Peyer's patch (tissue), 4 donors: ENCODE measurements around the gene ABCF1. TPM values are rescaled to one million over a fixed set of nuclear protein-coding genes. Genes with fewer than 3 reads are reported as not detected.

Experiments
- DNase-seq, 3 donors: peaks; one replicate each; pipeline ENCODE4 v3.0.0-alpha.2; 2017 to 2019
- H3K27ac ChIP-seq, 4 donors: fragments of 200-600 bp; sonication (generic); one replicate each; pipeline ENCODE4 v1.5.1; 2016 to 2019
- H3K27me3 ChIP-seq, 2 donors: fragments of 200-600 bp; sonication (generic); one replicate each; pipeline ENCODE4 v1.5.1; 2019
- H3K36me3 ChIP-seq, 3 donors: fragments of 200-600 bp; sonication (generic); one replicate each; pipeline ENCODE4 v1.5.1; 2016 to 2019
- H3K4me1 ChIP-seq, 4 donors: fragments of 200-600 bp; sonication (generic); one replicate each; pipeline ENCODE4 v1.5.1; 2016 to 2019
- H3K4me3 ChIP-seq, 4 donors: fragments of 200-600 bp; sonication (generic); 1 replicate in 3 of 4; 2 replicates in 1 of 4; pipeline ENCODE4 v1.5.1; 2016 to 2019; ENCODE audit warnings: mild to moderate bottlenecking in 1 of 4
- H3K9me3 ChIP-seq, 4 donors: fragments of 200-600 bp; sonication (generic); one replicate each; pipeline ENCODE4 v1.5.1; 2016 to 2019; ENCODE audit warnings: mild to moderate bottlenecking in 1 of 4
- POLR2A ChIP-seq, 2 donors: fragments of 450-650 bp; IDR thresholded peaks; one replicate each; pipeline ENCODE4 v1.5.1; 2017; ENCODE audit warnings: antibody characterized with exemption in 2 of 2, mild to moderate bottlenecking in 2 of 2, moderate library complexity in 2 of 2
- total RNA-seq, 4 donors: library from RNA; depleted of rRNA; stranded (reverse); fragments of >200 nt; gene quantifications; one replicate each; pipeline ENCODE4 v1.1.0, GENCODE V29; 2016
- TF ChIP-seq, protein P1 (sequence below), 6 experiments: fragments of 450-650 bp in 4 of 6; fragments of 200-600 bp in 2 of 6; sonication (generic) in 1 of 6; IDR thresholded peaks; one replicate each; pipeline ENCODE4 v1.5.1; 2017 to 2019; ENCODE audit warnings: antibody characterized with exemption in 6 of 6, mild to moderate bottlenecking in 3 of 6, moderate library complexity in 1 of 6

The ABCF1 gene
- total RNA-seq, 4 donors from 2014 or later: 38.6 to 328 (median 45.2) TPM

DNA sequence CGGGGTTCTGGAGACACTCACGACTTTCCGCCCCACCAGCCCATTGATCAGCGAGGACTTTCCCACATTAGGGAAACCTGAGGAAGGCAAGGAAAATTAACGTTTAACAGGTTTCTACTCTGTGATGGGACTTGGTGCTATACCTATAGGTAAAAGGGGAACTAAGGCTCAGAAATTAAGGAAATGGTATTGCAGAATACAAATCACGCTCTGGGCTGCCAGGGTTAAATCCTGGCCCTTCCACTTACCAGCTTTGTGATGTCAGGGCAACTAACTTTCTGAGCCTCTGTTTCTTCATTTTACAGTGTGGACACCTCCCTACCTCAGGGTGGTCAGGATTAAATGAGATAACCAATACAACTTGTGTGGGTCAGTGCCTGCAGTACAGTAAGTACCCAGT is 23.8 kb upstream of the ABCF1 start:
- no peaks in the 10 kb centered on the region for H3K9me3 ChIP-seq
- H3K27ac ChIP-seq: no peak overlapping the region
- H3K4me1 ChIP-seq: peaks cover 0 to 6% (median 2%) of the 10 kb centered on the region in 4 donors
- TF ChIP-seq, protein P1, sequence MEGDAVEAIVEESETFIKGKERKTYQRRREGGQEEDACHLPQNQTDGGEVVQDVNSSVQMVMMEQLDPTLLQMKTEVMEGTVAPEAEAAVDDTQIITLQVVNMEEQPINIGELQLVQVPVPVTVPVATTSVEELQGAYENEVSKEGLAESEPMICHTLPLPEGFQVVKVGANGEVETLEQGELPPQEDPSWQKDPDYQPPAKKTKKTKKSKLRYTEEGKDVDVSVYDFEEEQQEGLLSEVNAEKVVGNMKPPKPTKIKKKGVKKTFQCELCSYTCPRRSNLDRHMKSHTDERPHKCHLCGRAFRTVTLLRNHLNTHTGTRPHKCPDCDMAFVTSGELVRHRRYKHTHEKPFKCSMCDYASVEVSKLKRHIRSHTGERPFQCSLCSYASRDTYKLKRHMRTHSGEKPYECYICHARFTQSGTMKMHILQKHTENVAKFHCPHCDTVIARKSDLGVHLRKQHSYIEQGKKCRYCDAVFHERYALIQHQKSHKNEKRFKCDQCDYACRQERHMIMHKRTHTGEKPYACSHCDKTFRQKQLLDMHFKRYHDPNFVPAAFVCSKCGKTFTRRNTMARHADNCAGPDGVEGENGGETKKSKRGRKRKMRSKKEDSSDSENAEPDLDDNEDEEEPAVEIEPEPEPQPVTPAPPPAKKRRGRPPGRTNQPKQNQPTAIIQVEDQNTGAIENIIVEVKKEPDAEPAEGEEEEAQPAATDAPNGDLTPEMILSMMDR (IDR thresholded peaks at IDR 0.05): no peak
- no peak for TF ChIP-seq POLR2A (IDR thresholded peaks at IDR 0.05)
- no peak overlapping the region for H3K4me3 ChIP-seq
- peaks cover 0 to 53% (median 0%) of the 10 kb centered on the region in 3 donors for H3K36me3 ChIP-seq
- H3K27me3 ChIP-seq: no peaks in the 10 kb centered on the region
- DNase-seq: no peak

DNA sequence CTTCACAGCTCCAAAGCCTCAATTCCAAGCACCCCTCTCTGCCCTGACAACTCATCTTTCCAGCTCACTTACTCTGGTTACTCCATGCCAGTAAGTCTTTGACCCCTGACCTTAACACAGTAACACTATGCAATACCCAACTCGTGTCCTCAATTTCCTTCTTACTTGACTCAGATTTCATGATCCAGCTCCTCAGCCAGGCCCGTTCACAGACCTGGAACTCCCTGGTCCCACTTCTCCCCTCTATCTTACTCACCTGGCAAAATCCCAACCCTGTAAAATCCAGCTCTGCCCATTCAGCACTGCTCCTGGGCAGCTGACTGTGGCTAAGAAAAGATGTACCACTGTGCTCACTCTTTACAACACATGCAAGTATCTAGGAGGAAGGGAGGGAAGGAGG is 22.9 kb upstream of the ABCF1 start:
- H3K36me3 ChIP-seq: peaks cover 0 to 62% (median 0%) of the 10 kb centered on the region in 3 donors
- no peak for TF ChIP-seq POLR2A (IDR thresholded peaks at IDR 0.05)
- TF ChIP-seq, protein P1 (IDR thresholded peaks at IDR 0.05): no peak
- no peaks in the 10 kb centered on the region for H3K27me3 ChIP-seq
- H3K4me1 ChIP-seq: no peaks in the 10 kb centered on the region
- H3K4me3 ChIP-seq: no peak overlapping the region
- H3K27ac ChIP-seq: no peak overlapping the region
- H3K9me3 ChIP-seq: no peaks in the 10 kb centered on the region
- DNase-seq: no peak

DNA sequence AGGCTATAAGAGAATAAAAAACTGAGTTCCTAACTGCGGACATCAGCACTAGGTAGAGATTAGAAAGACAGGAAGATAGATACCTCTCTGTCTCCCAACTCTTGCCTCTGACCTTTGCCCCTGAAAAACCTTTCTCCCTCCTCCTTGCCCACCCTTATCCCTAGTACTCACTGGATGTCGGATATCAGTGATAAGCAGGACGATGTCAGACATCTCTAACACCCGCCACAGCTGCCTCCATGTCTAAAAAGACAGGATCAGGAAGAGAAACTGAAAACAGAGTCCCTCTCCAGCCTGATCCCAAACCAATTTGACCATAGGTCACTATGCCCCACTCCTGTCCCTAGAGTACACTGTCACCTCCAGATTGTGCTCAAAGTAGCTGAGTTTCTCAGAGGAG is 16.8 kb upstream of the ABCF1 start:
- TF ChIP-seq, protein P1 (IDR thresholded peaks at IDR 0.05): no peak
- no peak for TF ChIP-seq POLR2A (IDR thresholded peaks at IDR 0.05)
- H3K9me3 ChIP-seq: no peaks in the 10 kb centered on the region
- H3K27ac ChIP-seq: no peak overlapping the region
- no peak overlapping the region for H3K4me3 ChIP-seq
- DNase-seq: no peak
- H3K36me3 ChIP-seq: peaks cover 0 to 39% (median 0%) of the 10 kb centered on the region in 3 donors
- peaks cover 4 to 20% (median 8%) of the 10 kb centered on the region in 4 donors for H3K4me1 ChIP-seq
- H3K27me3 ChIP-seq: no peaks in the 10 kb centered on the region

DNA sequence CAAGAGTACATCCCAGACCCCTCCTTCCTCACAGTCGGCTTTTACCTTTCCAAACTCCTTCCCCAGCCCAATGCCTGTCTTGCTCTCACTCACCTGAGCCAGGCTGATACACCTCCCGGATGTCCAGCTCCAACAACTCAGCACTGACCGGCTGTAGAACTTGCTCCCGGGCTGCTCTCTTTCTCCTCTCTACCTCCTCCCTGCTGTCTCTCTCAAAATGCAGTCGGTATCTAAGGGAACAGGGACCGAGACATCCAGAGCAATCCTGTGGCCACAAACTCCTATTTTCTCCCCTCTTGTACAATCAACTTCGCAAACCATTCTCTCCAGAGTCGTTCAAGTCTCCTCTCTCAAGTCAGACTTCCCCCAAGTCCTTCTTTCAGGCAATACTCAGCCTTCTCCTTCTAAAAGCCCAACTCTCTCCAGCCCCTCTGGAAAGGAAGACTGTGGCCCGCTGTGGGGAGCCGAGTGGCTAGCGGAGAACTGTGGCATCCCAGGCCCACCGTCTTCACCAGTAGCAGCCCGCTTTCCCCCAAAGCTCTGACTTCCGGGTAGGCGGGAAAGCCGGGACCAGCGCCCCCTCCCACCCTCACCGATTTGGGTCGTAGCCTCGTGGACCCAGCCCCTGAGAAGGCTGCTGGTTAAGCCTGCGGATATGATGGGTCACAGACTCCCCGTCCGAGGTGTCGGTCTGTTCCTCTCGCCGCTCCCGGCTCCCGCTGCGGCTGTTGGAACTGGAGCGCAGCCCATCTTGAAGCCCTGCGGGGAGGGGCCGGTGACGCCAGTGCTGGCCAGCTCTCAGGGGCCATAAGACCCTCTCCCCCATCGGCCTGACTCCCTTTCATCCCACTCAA is 16.1 kb upstream of the ABCF1 start:
- Histone ChIP-seq H3K36me3 (peaks cover 0 to 38% (median 0%) of the 10 kb centered on the region in 3 donors), H3K27ac (peak overlapping the region; percentile 97 to 99 (median 98)), H3K4me3 (peak overlapping the region; percentile 80 to 96 (median 94)), H3K9me3 (no peaks in the 10 kb centered on the region), H3K27me3 (no peaks in the 10 kb centered on the region), H3K4me1 (peaks cover 4 to 20% (median 8%) of the 10 kb centered on the region in 4 donors)
- DNase-seq: peak; percentile 33 to 61 (median 61)
- no peak for TF ChIP-seq POLR2A (IDR thresholded peaks at IDR 0.05)
- TF ChIP-seq, protein P1 (IDR thresholded peaks at IDR 0.05): no peak

DNA sequence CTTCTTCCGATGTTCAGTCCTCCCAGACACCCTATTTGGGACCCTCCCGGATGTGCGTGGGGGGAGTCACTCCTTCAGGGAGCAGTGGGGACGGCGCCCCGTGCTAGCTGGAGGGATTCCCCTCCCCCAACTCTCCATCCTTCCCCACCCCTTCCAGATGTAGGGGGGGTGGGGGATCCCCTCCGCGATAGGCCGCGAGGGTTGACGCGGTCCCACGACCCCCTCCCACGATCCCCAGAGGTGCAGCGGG is 15.5 kb upstream of the ABCF1 start:
- H3K9me3 ChIP-seq: no peaks in the 10 kb centered on the region
- H3K27ac ChIP-seq: peak overlapping the region; percentile 97 to 99 (median 98)
- no peaks in the 10 kb centered on the region for H3K27me3 ChIP-seq
- peaks cover 0 to 33% (median 0%) of the 10 kb centered on the region in 3 donors for H3K36me3 ChIP-seq
- peak overlapping the region; percentile 80 to 96 (median 94) for H3K4me3 ChIP-seq
- TF ChIP-seq, protein P1 (IDR thresholded peaks at IDR 0.05): no peak
- TF ChIP-seq POLR2A (IDR thresholded peaks at IDR 0.05): no peak
- DNase-seq: no peak
- H3K4me1 ChIP-seq: peaks cover 4 to 20% (median 8%) of the 10 kb centered on the region in 4 donors
